ENCODE data around the gene COL6A2.
"Not testable (repeated sequence)": the region's sequence is repeated elsewhere in the genome, so short reads cannot be mapped to it uniquely, and the experiment has no call there.

Gene COL6A2

DNA sequence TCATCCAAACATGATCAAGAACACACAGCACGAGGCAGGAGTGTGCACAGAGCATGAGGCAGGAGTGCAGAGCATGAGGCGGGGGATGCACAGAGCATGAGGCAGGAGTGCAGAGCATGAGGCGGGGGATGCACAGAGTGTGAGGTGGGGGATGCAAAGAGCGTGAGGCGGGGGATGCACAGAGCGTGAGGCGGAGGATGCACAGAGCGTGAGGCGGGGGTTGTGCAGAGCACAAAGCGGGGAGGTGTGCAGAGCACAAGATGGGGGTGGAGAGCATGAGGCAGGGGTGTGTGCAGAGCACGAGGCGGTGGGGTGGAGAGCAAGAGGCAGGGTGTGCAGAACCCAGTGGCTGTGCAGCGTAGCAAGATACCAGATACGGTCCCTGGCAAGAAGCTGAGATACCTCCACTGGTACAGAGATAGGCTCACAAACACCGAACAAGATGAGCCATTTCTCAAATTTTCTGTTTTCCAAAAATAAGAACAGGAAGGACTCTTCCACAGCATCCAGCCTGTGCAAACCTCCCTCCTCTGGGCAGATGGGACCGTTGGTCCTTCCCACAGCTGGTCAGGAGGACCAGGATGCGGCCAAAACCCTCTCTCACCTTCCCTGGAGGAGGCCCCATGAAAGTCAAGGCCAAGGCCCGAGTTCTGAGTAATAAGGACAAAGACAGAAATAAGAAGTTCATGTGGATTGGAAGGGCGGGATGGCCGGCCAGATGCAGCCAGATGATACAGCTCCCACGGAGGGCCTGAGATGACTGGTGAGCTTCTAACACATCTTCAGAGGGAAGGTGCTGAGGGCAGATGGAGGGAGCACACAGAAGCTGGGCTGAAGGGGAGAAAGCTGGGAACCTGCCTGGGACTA, 74.3 kb downstream of the COL6A2 start:
- no peaks in the 10 kb centered on the region for H3K36me3 ChIP-seq
- H3K4me1 ChIP-seq = 0 out of 20 replicates have a peak, but pooled peaks cover 0 to 5% (median 0%) of the 10 kb centered on the region in 10 experiments
- H3K4me3 ChIP-seq = no peak overlapping the region
- peaks cover 0 to 11% (median 0%) of the 10 kb centered on the region in 11 experiments; a peak in 3 of 22 replicates for H4K20me1 ChIP-seq
- peaks cover 41 to 49% (median 44%) of the 10 kb centered on the region in 11 experiments for H3K9me3 ChIP-seq (replicated peaks in 1 of 11)
- no peak overlapping the region for H3K4me2 ChIP-seq
- no peak for TF ChIP-seq Cebpa-rat (IDR thresholded peaks at IDR 0.05)
- no peaks in the 10 kb centered on the region for H3K27me3 ChIP-seq
- no peak overlapping the region for H3K27ac ChIP-seq
- no peak overlapping the region for H3K9ac ChIP-seq

DNA sequence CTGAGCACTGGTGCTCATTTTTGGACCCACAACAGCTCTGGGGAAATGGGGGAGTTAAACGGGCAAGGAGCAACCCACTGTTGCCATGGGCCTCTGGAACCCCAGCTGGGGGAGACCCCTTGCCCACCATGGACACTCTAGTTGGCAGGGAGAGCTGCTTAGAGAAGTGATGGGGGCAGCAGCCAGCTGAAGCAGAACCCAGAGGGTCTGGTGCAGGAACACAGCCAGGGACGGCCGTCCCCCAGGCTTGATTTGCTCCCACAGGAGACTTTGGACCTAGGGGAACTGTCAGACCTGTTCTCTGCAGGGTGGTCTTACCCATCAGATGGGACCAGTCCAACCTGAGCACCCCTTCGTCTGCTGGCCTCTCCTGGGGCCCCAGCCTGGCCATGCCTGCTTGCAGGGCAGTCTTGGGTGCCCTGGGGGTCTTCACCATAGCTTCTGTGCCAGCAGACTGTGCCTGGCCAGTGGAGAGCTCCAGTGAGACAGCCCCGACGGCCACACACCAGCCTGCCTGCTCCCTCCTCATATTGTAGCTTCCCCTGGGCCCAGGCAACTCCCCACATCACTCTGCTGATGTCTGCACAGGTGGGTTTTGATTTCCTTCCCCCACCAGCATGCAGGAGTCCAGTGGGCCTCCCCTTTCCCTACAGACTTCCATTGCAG, 75.1 kb downstream of the COL6A2 start:
- no peak overlapping the region for H3K27ac ChIP-seq
- no peak overlapping the region for H3K4me2 ChIP-seq
- no peak overlapping the region for H3K4me3 ChIP-seq
- H3K9me3 ChIP-seq (replicated peaks in 1 of 11) = peaks cover 43 to 56% (median 49%) of the 10 kb centered on the region in 11 experiments
- H3K4me1 ChIP-seq = 0 out of 20 replicates have a peak, but pooled peaks cover 0 to 5% (median 0%) of the 10 kb centered on the region in 10 experiments
- H3K36me3 ChIP-seq = no peaks in the 10 kb centered on the region
- no peak for TF ChIP-seq Cebpa-rat (IDR thresholded peaks at IDR 0.05)
- H4K20me1 ChIP-seq = peaks cover 0 to 11% (median 0%) of the 10 kb centered on the region in 11 experiments; a peak in 3 of 22 replicates
- no peaks in the 10 kb centered on the region for H3K27me3 ChIP-seq
- H3K9ac ChIP-seq = no peak overlapping the region

- TF ChIP-seq Cebpa-rat (IDR thresholded peaks at IDR 0.05) = no peak
- Histone ChIP-seq H4K20me1 (peaks cover 0 to 6% (median 0%) of the 10 kb centered on the region in 11 experiments; a peak in 2 of 22 replicates), H3K27ac (no peak overlapping the region), H3K27me3 (no peaks in the 10 kb centered on the region), H3K36me3 (no peaks in the 10 kb centered on the region), H3K9me3 (replicated peaks in 1 of 11) (peaks cover 43 to 56% (median 49%) of the 10 kb centered on the region in 11 experiments), H3K4me2 (no peak overlapping the region), H3K4me1 (0 out of 20 replicates have a peak, but pooled peaks cover 0 to 5% (median 0%) of the 10 kb centered on the region in 10 experiments), H3K9ac (no peak overlapping the region), H3K4me3 (no peak overlapping the region)
Observed at GRCh38 chr21:46173573-46173972, 75.7 kb downstream of the COL6A2 start.

DNA sequence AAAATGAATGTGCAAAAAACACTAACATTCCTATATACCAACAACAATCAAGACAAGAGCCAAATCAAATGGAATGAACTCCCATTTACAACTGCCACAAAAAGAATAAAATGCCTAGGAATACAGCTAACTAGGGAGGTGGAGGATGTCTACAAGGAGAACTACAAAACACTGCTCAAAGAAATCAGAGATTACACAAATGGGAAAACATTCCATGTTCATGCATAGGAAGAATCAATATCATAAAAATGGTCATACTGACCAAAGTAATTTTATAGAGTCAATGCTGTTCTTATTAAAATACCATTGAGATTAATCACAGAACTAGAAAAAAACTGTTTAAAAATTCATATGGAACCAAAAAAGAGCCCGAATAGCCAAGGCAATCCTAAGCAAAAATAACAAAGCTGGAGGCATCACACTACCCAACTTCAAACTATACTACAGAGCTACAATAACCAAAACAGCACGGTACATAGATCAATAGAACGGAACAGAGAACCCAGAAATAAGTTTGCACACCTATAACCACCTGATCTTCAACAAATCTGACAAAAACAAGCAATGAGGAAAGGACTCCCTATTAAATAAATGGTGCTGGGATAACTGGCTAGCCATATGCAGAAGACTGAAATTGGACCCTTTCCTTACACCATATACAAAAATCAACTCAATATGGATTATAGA, 78.7 kb downstream of the COL6A2 start:
- Histone ChIP-seq H3K9me3 (replicated peaks in 1 of 11) (peaks cover 43 to 56% (median 49%) of the 10 kb centered on the region in 11 experiments), H3K4me1 (peaks cover 0 to 12% (median 8%) of the 10 kb centered on the region in 10 experiments; a peak in 9 of 20 replicates)
- not testable (repeated sequence) for H3K36me3 ChIP-seq, H3K4me2 ChIP-seq, H3K9ac ChIP-seq, H3K4me3 ChIP-seq, H3K27me3 ChIP-seq, H4K20me1 ChIP-seq, H3K27ac ChIP-seq

- H3K4me2 ChIP-seq = no peak overlapping the region
- peaks cover 0 to 8% (median 0%) of the 10 kb centered on the region in 11 experiments; a peak in 3 of 22 replicates for H4K20me1 ChIP-seq
- peaks cover 0 to 3% (median under 1%) of the 10 kb centered on the region in 11 experiments; a peak in 8 of 22 replicates for H3K27me3 ChIP-seq
- H3K4me1 ChIP-seq = peaks cover 0 to 21% (median 11%) of the 10 kb centered on the region in 10 experiments; a peak in 13 of 20 replicates
- no peaks in the 10 kb centered on the region for H3K36me3 ChIP-seq
- H3K9ac ChIP-seq = no peak overlapping the region
- peaks cover 31 to 40% (median 36%) of the 10 kb centered on the region in 11 experiments for H3K9me3 ChIP-seq (replicated peaks in 1 of 11)
- no peak for TF ChIP-seq Cebpa-rat (IDR thresholded peaks at IDR 0.05)
- H3K27ac ChIP-seq = no peak overlapping the region
- no peak overlapping the region for H3K4me3 ChIP-seq
Observed at GRCh38 chr21:46178961-46179360, 81.0 kb downstream of the COL6A2 start.

Data from BLaER1 treated with 17β-estradiol and CSF1 and Interleukin-3, amounts not matched to agents 10 nM and 100 nM (cell line).